Prostate gland (tissue), 1 donor: ENCODE results near the gene HYCC1.

Source experiments
- POLR2A ChIP-seq: fragments of 450-650 bp; IDR thresholded peaks from one replicate; pipeline ENCODE4 v1.6.1; 2016; ENCODE audit warnings: antibody characterized with exemption, mild to moderate bottlenecking
- POLR2AphosphoS5 ChIP-seq: sonication (generic); formaldehyde crosslinking; IDR thresholded peaks from one replicate; pipeline ENCODE4 v1.6.1; 2017; ENCODE audit warnings: antibody characterized with exemption

GRCh38 chr7:23000597-23001360 is 13.2 kb downstream of the HYCC1 start:
- TF ChIP-seq POLR2AphosphoS5, result no peak
- TF ChIP-seq POLR2A, result no peak
